H7 (cell line): ENCODE data around the gene TAF8. TPM values are rescaled to one million over a fixed set of nuclear protein-coding genes. Genes with fewer than 3 reads are reported as not detected.
A peak's percentile ranks its signal among the peaks of the same experiment; 100 is the strongest.

Source experiments
- DNase-seq: peaks from one replicate; pipeline ENCODE4 v3.0.0; 2012
- H3K27me3 ChIP-seq: 2 replicates; pipeline ENCODE4 v1.6.0; 2011; ENCODE audit warnings: mild to moderate bottlenecking, low read length; ENCODE audit not compliant: control insufficient read depth, insufficient read depth
- H3K36me3 ChIP-seq: replicated peaks from 2 replicates; pipeline ENCODE4 v1.5.1; 2011; ENCODE audit warnings: low read length; ENCODE audit not compliant: control insufficient read depth, insufficient read depth
- H3K4me3 ChIP-seq: 2 replicates; pipeline ENCODE4 v1.5.1; 2011; ENCODE audit warnings: low read depth, mild to moderate bottlenecking, control low read depth, low read length, moderate library complexity; ENCODE audit not compliant: insufficient read depth
- total RNA-seq: library from RNA; depleted of rRNA; stranded (reverse); fragments of >200 nt; shearing (Covaris generic); gene quantifications from 2 replicates; pipeline ENCODE4 v1.2.3, GENCODE V29; 2014

TAF8 gene
- total RNA-seq, 1 experiment from 2014 or later = 8.7 TPM

GRCh38 chr6:42093582-42094329 lies 43.4 kb downstream of the TAF8 start:
- Histone ChIP-seq H3K36me3 (no peaks in the 10 kb centered on the region), H3K27me3 (peaks cover 19% of the 10 kb centered on the region), H3K4me3 (no peak overlapping the region)
- peak; percentile 69 for DNase-seq

DNA sequence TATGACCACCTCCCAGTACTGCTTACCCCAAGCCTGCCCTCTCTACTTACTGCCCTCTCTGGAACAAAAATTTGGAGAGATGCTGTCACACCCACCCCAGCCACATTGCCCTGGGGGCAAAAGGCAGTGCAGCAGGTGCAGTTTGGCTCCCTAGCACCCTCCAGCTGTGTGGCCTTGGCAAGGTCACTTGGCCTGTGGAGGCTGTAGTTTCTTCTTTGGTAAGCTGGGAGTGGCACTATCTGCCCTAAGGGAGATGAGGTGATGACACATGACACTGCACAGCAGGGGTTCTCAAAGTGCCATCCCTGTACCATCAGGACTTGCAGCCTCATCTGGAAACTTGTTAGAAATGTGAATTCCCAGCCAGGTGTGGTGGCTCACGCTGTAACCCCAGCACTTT lies 44.8 kb downstream of the TAF8 start:
- no peak for DNase-seq
- peaks cover 21% of the 10 kb centered on the region for H3K27me3 ChIP-seq
- no peaks in the 10 kb centered on the region for H3K36me3 ChIP-seq
- H3K4me3 ChIP-seq = no peak overlapping the region

DNA sequence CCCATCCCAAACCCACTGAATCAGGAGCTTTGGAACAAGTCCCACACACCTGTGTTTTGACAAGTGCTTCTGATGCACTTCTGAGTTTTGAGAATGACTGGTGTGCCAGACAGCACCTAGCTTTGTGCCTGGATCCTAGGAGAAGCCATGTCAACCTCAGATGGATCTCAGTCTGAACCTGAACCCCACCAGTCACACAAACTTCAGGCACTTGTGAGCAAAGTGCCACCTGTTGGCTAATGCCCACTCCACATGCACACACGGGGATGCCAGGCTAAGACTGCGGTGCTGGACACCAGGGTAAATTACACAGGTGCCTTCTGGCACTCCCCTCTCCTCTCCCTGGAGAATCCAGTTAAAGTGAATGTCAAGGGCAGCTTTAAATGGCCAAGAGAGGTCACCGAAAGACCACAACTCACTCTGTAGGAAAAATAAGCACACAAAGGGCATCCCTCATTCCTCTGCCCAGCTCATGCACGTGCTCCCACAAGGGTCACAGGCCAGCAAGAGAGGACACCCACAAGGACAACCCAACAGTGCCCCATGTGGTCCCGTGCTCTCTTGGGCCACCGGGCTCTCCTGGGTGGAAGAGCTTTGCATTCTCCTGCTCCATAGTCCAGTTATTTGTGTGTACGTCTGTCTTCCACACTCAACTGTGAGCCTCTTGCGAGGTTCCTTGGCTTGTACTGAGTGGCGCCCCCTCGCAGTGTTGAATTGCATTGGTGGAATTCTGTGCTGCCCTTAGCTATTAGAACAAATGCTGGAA lies 45.6 kb downstream of the TAF8 start:
- Histone ChIP-seq H3K4me3 (no peak overlapping the region), H3K27me3 (peaks cover 21% of the 10 kb centered on the region), H3K36me3 (no peaks in the 10 kb centered on the region)
- DNase-seq = peak; percentile 62

DNA sequence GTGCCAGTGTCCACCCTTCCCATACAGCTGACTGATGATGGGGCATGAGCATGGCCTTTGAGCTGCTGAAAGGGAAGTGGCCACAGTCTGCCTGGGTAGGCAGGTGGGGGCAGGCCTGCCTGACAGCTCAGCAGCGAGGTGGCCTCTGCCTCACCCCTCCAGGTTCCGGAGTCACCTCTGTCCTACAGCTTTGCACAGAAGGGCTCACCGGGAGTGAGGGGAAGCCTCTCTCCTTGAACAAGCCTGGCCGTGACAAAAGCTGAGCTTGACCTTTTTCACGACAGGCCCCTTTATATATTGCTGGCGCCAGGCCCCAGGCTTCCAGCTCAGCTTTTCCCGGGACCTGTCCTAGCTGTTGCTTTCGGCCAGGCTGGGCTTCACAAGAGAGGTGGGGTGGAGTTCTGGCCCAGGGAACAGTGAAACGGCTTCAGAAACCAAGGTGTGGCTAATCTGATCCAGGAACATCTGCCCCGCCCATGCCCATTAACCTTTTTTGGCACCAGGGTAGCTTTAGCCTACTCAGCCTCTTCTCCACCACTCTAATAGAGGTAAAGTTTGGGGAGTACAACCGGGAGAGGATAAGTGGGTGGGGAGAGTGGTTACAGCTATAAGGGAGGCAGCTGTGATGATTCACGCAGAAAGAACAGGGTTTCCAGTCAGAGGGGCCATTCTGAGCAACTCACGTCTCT lies 49.2 kb downstream of the TAF8 start:
- Histone ChIP-seq H3K27me3 (peaks cover 18% of the 10 kb centered on the region), H3K36me3 (peaks cover 4% of the 10 kb centered on the region; the same call in 1 of the 2 replicates), H3K4me3 (no peak overlapping the region)
- DNase-seq = peak; percentile 48

DNA sequence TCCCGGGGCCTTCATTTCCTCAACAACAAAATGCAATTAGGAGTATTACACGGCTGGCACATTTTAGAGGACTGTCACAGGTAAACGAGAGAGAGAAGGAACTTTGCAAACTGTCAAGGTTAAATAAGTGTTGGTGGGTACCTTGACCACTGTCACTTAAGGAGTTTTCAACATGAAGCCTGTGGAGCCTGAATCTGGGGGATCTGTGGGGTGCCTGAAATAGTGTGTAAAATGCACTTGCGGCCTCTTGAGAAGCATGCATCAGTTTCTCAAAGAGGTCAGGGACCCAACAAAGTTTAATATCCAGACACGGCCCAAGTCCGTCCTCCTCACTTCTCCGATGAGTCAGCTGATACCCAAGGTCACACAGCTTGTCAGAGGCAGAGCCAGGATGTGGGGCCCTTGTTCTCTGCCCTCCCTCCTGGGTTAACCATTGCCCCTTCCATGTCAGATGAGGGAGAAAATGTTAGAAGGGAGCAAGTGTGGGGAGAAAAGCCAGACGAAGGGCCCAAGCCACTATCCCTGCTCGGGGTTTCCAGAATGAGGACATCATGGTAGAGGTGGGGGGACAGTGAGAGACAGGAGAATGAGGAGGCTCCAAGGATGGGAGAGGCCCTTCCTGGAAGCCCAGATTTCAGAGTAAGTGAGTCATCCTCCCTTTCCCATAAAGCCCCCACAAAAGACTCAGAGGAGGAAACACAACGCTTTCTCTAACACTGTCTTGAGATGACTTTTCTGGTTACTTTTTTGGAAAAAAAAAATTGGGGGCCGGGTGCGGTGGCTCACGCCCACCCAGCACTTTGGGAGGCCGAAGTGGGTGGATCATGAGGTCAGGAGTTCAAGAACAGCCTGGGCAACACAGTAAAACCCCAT lies 49.9 kb downstream of the TAF8 start:
- DNase-seq = no peak
- H3K27me3 ChIP-seq = peaks cover 18% of the 10 kb centered on the region
- H3K4me3 ChIP-seq = no peak overlapping the region
- peaks cover 4% of the 10 kb centered on the region; the same call in 1 of the 2 replicates for H3K36me3 ChIP-seq

DNA sequence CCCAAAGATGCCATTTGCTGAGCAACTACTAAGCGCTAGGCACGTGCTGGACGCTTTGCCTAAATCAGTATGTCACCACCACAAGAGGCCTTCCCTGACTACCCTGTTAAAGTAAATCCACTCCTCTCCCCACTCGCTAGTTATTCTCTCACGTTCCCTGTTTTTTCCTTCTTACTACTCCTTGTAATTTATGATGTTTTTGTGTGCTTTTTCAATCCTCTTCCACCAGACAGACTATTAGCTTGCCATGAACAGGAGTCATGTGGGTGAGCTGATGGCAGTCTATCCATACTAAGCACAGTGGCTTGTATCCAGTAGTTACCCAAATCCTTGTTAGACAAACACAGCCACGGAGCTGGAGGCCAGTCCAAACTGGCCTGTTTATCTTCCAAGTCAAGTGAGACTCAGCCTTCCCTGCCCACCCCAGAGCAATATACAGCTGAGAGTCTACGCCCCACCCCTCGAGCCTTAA lies 50.9 kb downstream of the TAF8 start:
- peaks cover 7% of the 10 kb centered on the region for H3K36me3 ChIP-seq
- H3K27me3 ChIP-seq = peaks cover 13% of the 10 kb centered on the region
- no peak for DNase-seq
- H3K4me3 ChIP-seq = no peak overlapping the region

DNA sequence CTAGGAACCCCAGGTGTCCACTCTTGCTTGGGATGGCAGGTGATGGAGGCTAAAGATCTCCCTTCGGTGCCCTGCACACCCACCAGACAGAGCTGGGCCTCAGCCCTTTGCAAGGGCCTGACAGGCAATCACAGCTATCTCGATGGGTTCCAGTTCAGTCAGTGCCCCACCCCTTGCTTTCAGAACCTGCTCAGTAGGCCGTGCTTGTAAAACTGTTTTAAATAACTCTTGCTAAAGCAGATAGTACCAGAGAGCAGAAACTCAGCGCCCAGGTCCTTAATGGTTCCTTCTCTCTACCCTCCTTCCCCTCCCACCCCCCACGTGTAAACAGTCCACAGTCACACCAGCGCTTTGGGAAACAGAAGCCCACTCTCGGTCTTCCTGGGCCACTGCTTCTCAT lies 52.9 kb downstream of the TAF8 start:
- Histone ChIP-seq H3K36me3 (peaks cover 7% of the 10 kb centered on the region), H3K4me3 (no peak overlapping the region), H3K27me3 (peaks cover 7% of the 10 kb centered on the region)
- no peak for DNase-seq

- peaks cover 3% of the 10 kb centered on the region; the same call in 1 of the 2 replicates for H3K27me3 ChIP-seq
- H3K36me3 ChIP-seq = peaks cover 7% of the 10 kb centered on the region
- H3K4me3 ChIP-seq = peak overlapping the region; percentile 51
- DNase-seq = peak; percentile 52
Measured at GRCh38 chr6:42103753-42104094, 53.4 kb downstream of the TAF8 start.

DNA sequence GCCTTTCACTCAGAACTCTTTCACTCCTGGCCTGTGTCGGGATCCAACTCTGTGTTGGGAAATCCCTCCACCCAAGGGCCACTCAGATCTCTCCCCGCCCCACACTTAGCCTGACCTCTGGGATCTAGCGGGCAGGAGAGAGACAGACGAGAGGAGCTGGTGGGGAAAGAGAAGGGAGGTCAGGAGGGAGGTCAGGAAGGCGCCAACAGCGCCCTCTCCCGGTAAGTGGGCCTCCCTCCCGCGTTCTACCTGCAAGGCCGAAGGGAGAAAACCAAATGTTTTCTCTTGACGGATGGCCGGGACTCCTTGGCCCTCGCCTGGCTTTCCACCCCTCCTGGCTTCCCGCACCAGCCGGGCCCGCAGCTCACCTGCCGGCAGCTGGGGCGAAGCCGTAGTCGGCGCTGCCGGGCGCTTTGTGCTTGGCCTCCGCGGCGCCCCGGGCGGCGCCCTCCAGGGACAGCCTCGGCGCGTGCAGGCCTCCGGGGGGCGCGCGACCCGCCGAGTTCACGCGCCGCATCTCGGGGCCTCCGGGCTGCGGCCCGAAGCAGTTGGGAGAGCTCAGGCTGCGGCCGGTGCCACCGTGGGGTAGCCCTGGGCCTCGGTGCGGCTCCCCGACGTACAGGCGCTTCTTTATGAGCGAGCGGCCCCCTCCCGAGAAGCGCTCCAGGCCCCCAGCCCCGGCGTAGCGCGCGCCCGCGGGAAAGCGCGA lies 53.9 kb downstream of the TAF8 start:
- Histone ChIP-seq H3K4me3 (peak overlapping the region; percentile 51), H3K27me3 (no peaks in the 10 kb centered on the region), H3K36me3 (peaks cover 7% of the 10 kb centered on the region)
- peak; percentile 94 for DNase-seq

GRCh38 chr6:42104804-42105125 lies 54.4 kb downstream of the TAF8 start:
- H3K36me3 ChIP-seq = peaks cover 11% of the 10 kb centered on the region
- H3K4me3 ChIP-seq = peak overlapping the region; percentile 51
- DNase-seq = peak; percentile 88
- H3K27me3 ChIP-seq = no peaks in the 10 kb centered on the region

- peaks cover 12% of the 10 kb centered on the region for H3K36me3 ChIP-seq
- peak; percentile 83 for DNase-seq
- no peaks in the 10 kb centered on the region for H3K27me3 ChIP-seq
- H3K4me3 ChIP-seq = no peak overlapping the region
Measured at GRCh38 chr6:42105156-42105648, 54.9 kb downstream of the TAF8 start.

GRCh38 chr6:42105709-42106108 lies 55.4 kb downstream of the TAF8 start:
- Histone ChIP-seq H3K36me3 (peaks cover 12% of the 10 kb centered on the region), H3K27me3 (no peaks in the 10 kb centered on the region), H3K4me3 (no peak overlapping the region)
- no peak for DNase-seq

GRCh38 chr6:42106112-42107023 lies 56.0 kb downstream of the TAF8 start:
- Histone ChIP-seq H3K36me3 (peaks cover 12% of the 10 kb centered on the region), H3K4me3 (no peak overlapping the region), H3K27me3 (no peaks in the 10 kb centered on the region)
- peak; percentile 68 for DNase-seq
